Large intestine (tissue), 3 donors: ENCODE measurements around the gene GRK5. TPM values are rescaled to one million over a fixed set of nuclear protein-coding genes. Genes with fewer than 3 reads are reported as not detected.
"Not testable (repeated sequence)": the region's sequence is repeated elsewhere in the genome, so short reads cannot be mapped to it uniquely, and the experiment has no call there.

Experiments
- DNase-seq, 2 donors: peaks; one replicate each; pipeline versions ENCODE4 v3.0.0 to v3.0.0-alpha.2; 2013
- H3K27ac ChIP-seq: one replicate; pipeline ENCODE4 v1.5.1; 2013; ENCODE audit warnings: low read length
- H3K27me3 ChIP-seq: 2 replicates; pipeline ENCODE4 v1.6.1; 2013; ENCODE audit warnings: low read length; ENCODE audit not compliant: control insufficient read depth, insufficient read depth
- H3K36me3 ChIP-seq: 2 replicates; pipeline ENCODE4 v1.6.1; 2013; ENCODE audit warnings: low read length; ENCODE audit not compliant: control insufficient read depth, insufficient read depth
- H3K4me1 ChIP-seq: one replicate; pipeline ENCODE4 v1.6.1; 2013; ENCODE audit warnings: low read length; ENCODE audit not compliant: control insufficient read depth, insufficient read depth
- H3K4me3 ChIP-seq: one replicate; pipeline ENCODE4 v1.5.1; 2013; ENCODE audit warnings: low read length
- H3K9me3 ChIP-seq: one replicate; pipeline ENCODE4 v1.6.1; 2013; ENCODE audit warnings: mild to moderate bottlenecking, low read depth, low read length, moderate library complexity; ENCODE audit not compliant: control insufficient read depth
- WGBS: methylation state at CpG from one replicate; pipeline ENCODE4 v1.1.5; 2013; ENCODE audit warnings: low lambda C conversion rate; ENCODE audit not compliant: insufficient coverage; 5-methylcytosine and 5-hydroxymethylcytosine counted together
- polyA plus RNA-seq: library from polyadenylated mRNA; unstranded; fragments of 120-200 nt; gene quantifications from one replicate; pipeline ENCODE4 v1.2.1, GENCODE V29; 2013

The GRK5 gene
- polyA plus RNA-seq, 1 donor = 38.8 TPM

GRCh38 chr10:119463195-119463594, 255.8 kb downstream of the GRK5 start:
- not testable (repeated sequence) for H3K9me3 ChIP-seq, H3K4me3 ChIP-seq, H3K4me1 ChIP-seq, H3K27ac ChIP-seq, H3K36me3 ChIP-seq, H3K27me3 ChIP-seq, DNase-seq
- WGBS = no CpG with 5 or more reads among the region's 2 CpGs

- DNase-seq = no peak
- Histone ChIP-seq H3K27me3 (peaks cover 3% of the 10 kb centered on the region), H3K4me1 (no peaks in the 10 kb centered on the region), H3K36me3 (no peaks in the 10 kb centered on the region), H3K9me3 (no peaks in the 10 kb centered on the region), H3K4me3 (no peak overlapping the region), H3K27ac (no peak overlapping the region)
- 96% methylated on average over 4 of the region's 4 CpGs for WGBS
Measured at GRCh38 chr10:119465085-119465484, 257.7 kb downstream of the GRK5 start.

GRCh38 chr10:119466076-119466475, 258.7 kb downstream of the GRK5 start:
- Histone ChIP-seq H3K4me3 (no peak overlapping the region), H3K4me1 (no peaks in the 10 kb centered on the region), H3K9me3 (no peaks in the 10 kb centered on the region), H3K36me3 (no peaks in the 10 kb centered on the region), H3K27ac (no peak overlapping the region), H3K27me3 (peaks cover 3% of the 10 kb centered on the region)
- DNase-seq = no peak
- no CpG with 5 or more reads among the region's 10 CpGs for WGBS

GRCh38 chr10:119466655-119467054, 259.3 kb downstream of the GRK5 start:
- H3K4me1 ChIP-seq = no peaks in the 10 kb centered on the region
- DNase-seq = no peak
- peaks cover 3% of the 10 kb centered on the region for H3K27me3 ChIP-seq
- no peak overlapping the region for H3K27ac ChIP-seq
- no peaks in the 10 kb centered on the region for H3K36me3 ChIP-seq
- H3K4me3 ChIP-seq = no peak overlapping the region
- H3K9me3 ChIP-seq = no peaks in the 10 kb centered on the region
- WGBS = no CpG with 5 or more reads among the region's 7 CpGs

GRCh38 chr10:119468542-119469324, 261.4 kb downstream of the GRK5 start:
- Histone ChIP-seq H3K27me3 (peaks cover 3% of the 10 kb centered on the region), H3K9me3 (peaks cover 4% of the 10 kb centered on the region), H3K4me1 (no peaks in the 10 kb centered on the region), H3K36me3 (no peaks in the 10 kb centered on the region), H3K27ac (no peak overlapping the region), H3K4me3 (no peak overlapping the region)
- no CpG with 5 or more reads among the region's 13 CpGs for WGBS
- DNase-seq = no peak

- no peak for DNase-seq
- Histone ChIP-seq H3K4me3 (no peak overlapping the region), H3K9me3 (peaks cover 7% of the 10 kb centered on the region), H3K27me3 (peaks cover 3% of the 10 kb centered on the region), H3K27ac (no peak overlapping the region), H3K4me1 (no peaks in the 10 kb centered on the region), H3K36me3 (no peaks in the 10 kb centered on the region)
- WGBS = no CpG with 5 or more reads among the region's 8 CpGs
Measured at GRCh38 chr10:119469325-119469707, 261.9 kb downstream of the GRK5 start.

GRCh38 chr10:119469846-119470245, 262.5 kb downstream of the GRK5 start:
- Histone ChIP-seq H3K4me1 (no peaks in the 10 kb centered on the region), H3K27ac (no peak overlapping the region), H3K27me3 (peaks cover 3% of the 10 kb centered on the region), H3K4me3 (no peak overlapping the region), H3K9me3 (peaks cover 7% of the 10 kb centered on the region), H3K36me3 (no peaks in the 10 kb centered on the region)
- DNase-seq = no peak
- no CpG with 5 or more reads among the region's 7 CpGs for WGBS

- H3K4me3 ChIP-seq = no peak overlapping the region
- H3K9me3 ChIP-seq = peaks cover 7% of the 10 kb centered on the region
- no peaks in the 10 kb centered on the region for H3K4me1 ChIP-seq
- no CpG with 5 or more reads among the region's 3 CpGs for WGBS
- no peak for DNase-seq
- H3K27ac ChIP-seq = no peak overlapping the region
- H3K36me3 ChIP-seq = no peaks in the 10 kb centered on the region
- peaks cover 3% of the 10 kb centered on the region for H3K27me3 ChIP-seq
Measured at GRCh38 chr10:119470920-119471702, 263.7 kb downstream of the GRK5 start.

GRCh38 chr10:119473771-119474170, 266.4 kb downstream of the GRK5 start:
- no peak overlapping the region for H3K4me3 ChIP-seq
- DNase-seq = no peak
- H3K27ac ChIP-seq = no peak overlapping the region
- no peaks in the 10 kb centered on the region for H3K36me3 ChIP-seq
- no peaks in the 10 kb centered on the region for H3K4me1 ChIP-seq
- peaks cover 15% of the 10 kb centered on the region for H3K27me3 ChIP-seq
- peaks cover 7% of the 10 kb centered on the region for H3K9me3 ChIP-seq
- WGBS = no CpG with 5 or more reads among the region's 4 CpGs

GRCh38 chr10:119474606-119475005, 267.2 kb downstream of the GRK5 start:
- no CpG with 5 or more reads among the region's 10 CpGs for WGBS

More at GRCh38 chr10:119474606-119475005, 267.2 kb downstream of the GRK5 start:
- Histone ChIP-seq H3K27me3 (peaks cover 20% of the 10 kb centered on the region), H3K4me1 (no peaks in the 10 kb centered on the region), H3K36me3 (no peaks in the 10 kb centered on the region), H3K4me3 (no peak overlapping the region), H3K9me3 (peaks cover 7% of the 10 kb centered on the region), H3K27ac (no peak overlapping the region)
- DNase-seq = no peak
